ENCODE results near the gene COL26A1. TPM values are rescaled to one million over a fixed set of nuclear protein-coding genes. Genes with fewer than 3 reads are reported as not detected.

COL26A1 gene
- total RNA-seq, 2 experiments from 2014 or later = not detected

DNA sequence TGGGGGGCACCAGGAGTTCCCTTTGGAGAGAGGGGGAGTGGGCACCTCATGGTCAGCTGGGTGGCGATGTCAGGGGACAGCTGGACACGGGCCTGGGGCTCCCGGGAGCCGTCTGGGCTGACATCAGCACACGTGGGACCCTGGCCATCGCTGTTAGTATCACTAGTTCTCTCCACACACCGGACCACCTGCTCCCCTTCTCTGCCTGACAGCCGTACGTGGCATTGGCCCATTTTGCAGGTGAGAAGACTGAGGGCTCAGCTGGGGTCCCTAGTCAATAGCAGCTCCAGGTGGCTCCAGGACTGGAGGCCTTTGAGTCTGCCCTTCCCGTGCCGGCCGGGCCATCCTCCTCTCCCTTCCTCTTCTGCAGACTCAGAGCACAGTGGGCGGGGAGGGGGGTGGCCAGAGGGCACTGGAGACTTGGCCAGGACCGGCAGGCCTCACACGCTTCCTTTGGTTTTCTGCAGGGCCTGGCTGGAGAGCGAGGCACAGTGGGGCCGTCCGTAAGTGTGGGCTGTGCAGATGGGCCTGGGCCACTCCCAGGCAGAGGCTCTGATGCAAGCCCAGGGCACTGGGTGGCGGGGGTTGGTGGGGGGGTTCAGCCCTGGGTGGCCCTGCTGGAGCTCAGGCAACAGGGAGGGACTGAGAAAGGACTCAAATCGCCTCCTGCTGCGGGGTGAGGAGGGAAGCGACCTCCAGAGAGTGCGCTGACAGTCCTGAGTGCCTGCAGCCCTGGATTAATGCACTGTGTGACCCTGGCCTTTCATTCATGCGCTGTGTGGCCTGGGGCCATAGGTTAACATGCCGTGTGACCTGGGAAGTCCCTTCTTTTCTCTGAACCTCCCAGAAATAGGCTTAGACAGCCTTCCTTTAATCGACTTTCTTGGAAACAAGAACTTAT, 188.2 kb downstream of the COL26A1 start:
- TF ChIP-seq, protein P1, sequence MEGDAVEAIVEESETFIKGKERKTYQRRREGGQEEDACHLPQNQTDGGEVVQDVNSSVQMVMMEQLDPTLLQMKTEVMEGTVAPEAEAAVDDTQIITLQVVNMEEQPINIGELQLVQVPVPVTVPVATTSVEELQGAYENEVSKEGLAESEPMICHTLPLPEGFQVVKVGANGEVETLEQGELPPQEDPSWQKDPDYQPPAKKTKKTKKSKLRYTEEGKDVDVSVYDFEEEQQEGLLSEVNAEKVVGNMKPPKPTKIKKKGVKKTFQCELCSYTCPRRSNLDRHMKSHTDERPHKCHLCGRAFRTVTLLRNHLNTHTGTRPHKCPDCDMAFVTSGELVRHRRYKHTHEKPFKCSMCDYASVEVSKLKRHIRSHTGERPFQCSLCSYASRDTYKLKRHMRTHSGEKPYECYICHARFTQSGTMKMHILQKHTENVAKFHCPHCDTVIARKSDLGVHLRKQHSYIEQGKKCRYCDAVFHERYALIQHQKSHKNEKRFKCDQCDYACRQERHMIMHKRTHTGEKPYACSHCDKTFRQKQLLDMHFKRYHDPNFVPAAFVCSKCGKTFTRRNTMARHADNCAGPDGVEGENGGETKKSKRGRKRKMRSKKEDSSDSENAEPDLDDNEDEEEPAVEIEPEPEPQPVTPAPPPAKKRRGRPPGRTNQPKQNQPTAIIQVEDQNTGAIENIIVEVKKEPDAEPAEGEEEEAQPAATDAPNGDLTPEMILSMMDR (IDR thresholded peaks at IDR 0.05) = no peak
- no peak overlapping the region for H3K27ac Mint-ChIP-seq
- CTCF ChIA-PET = no interaction called here
- H3K36me3 Mint-ChIP-seq (ENCODE audit: low read depth) = no peaks in the 10 kb centered on the region
- Histone ChIP-seq H3K4me3 (ENCODE audit: low read length) (no peak overlapping the region), H3K4me1 (ENCODE audit: insufficient read depth, low read length) (no peaks in the 10 kb centered on the region), H3K27me3 (ENCODE audit: control insufficient read depth in 1 of 2, insufficient read depth in 2 of 2, low read length in 2 of 2) (no peaks in the 10 kb centered on the region), H3K27ac (ENCODE audit: low read depth in 1 of 2, low read length in 2 of 2) (no peak overlapping the region), H3K9me3 (ENCODE audit: control insufficient read depth in 1 of 2, insufficient read depth in 1 of 2, low read length in 2 of 2) (peaks cover 0 to 4% of the 10 kb centered on the region in 2 experiments), H3K36me3 (ENCODE audit: insufficient read depth, low read length) (no peaks in the 10 kb centered on the region)
- POLR2A ChIA-PET = no interaction called here
- H3K4me1 Mint-ChIP-seq (ENCODE audit: low read depth) = no peaks in the 10 kb centered on the region
- ATAC-seq (ENCODE audit: poor library complexity) (no peak), DNase-seq (peak in 1 of 14 experiments; percentile 11)
- intact Hi-C loops (cut with DNase I, micrococcal nuclease) = no loop called here
- H3K9me3 Mint-ChIP-seq = no peaks in the 10 kb centered on the region
- no peak overlapping the region for H3K4me3 Mint-ChIP-seq
- no peaks in the 10 kb centered on the region for H3K27me3 Mint-ChIP-seq

DNA sequence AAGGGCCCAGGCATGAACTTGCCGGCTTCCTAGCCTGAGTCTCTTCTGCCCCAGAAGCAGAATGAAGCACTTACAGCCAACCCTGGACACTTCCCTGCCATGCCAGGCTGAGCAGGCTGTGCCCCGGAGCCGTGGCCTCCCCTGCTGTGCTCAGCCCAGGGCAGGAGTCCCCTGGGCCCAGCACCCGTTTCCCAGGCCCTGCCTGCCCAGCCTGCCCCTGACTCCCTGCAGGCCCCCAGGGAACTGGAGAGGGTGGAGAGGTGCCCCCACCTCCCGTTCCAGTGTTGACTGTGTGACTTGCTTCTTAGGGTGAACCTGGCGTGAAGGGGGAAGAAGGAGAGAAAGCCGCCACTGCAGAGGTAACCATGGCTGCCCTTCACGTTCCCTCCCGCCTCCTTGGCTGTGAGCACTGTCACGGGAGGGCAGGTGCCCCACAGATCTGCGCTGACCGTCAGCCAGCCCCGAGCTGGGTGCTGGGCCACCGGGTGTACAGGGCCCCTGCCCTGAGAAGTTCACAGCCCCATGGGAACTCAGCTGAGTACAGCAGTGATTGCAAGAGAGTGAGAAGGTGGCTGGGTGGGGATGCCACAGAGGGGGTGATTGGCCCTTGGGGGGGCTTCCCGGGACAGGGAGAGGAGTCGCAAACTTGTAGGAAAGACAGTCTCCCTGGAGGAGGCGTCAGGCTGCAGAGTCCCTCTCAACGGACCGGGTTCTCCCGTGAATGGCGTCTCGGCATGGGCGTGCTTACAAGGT, 190.5 kb downstream of the COL26A1 start:
- Histone ChIP-seq H3K4me1 (ENCODE audit: insufficient read depth, low read length) (no peaks in the 10 kb centered on the region), H3K27me3 (ENCODE audit: control insufficient read depth in 1 of 2, insufficient read depth in 2 of 2, low read length in 2 of 2) (no peaks in the 10 kb centered on the region), H3K27ac (ENCODE audit: low read depth in 1 of 2, low read length in 2 of 2) (no peak overlapping the region), H3K4me3 (ENCODE audit: low read length) (no peak overlapping the region), H3K9me3 (ENCODE audit: control insufficient read depth in 1 of 2, insufficient read depth in 1 of 2, low read length in 2 of 2) (peaks cover 0 to 4% of the 10 kb centered on the region in 2 experiments), H3K36me3 (ENCODE audit: insufficient read depth, low read length) (no peaks in the 10 kb centered on the region)
- Mint-ChIP-seq H3K27me3 (no peaks in the 10 kb centered on the region), H3K36me3 (ENCODE audit: low read depth) (no peaks in the 10 kb centered on the region), H3K4me3 (no peak overlapping the region), H3K9me3 (no peaks in the 10 kb centered on the region), H3K4me1 (ENCODE audit: low read depth) (no peaks in the 10 kb centered on the region), H3K27ac (no peak overlapping the region)
- CTCF ChIA-PET = no interaction called here
- POLR2A ChIA-PET = no interaction called here
- TF ChIP-seq, protein P1 (IDR thresholded peaks at IDR 0.05) = no peak
- DNase-seq (peak in 1 of 14 experiments; percentile 17), ATAC-seq (ENCODE audit: poor library complexity) (no peak)
- intact Hi-C loops (cut with DNase I, micrococcal nuclease) = no loop called here

DNA sequence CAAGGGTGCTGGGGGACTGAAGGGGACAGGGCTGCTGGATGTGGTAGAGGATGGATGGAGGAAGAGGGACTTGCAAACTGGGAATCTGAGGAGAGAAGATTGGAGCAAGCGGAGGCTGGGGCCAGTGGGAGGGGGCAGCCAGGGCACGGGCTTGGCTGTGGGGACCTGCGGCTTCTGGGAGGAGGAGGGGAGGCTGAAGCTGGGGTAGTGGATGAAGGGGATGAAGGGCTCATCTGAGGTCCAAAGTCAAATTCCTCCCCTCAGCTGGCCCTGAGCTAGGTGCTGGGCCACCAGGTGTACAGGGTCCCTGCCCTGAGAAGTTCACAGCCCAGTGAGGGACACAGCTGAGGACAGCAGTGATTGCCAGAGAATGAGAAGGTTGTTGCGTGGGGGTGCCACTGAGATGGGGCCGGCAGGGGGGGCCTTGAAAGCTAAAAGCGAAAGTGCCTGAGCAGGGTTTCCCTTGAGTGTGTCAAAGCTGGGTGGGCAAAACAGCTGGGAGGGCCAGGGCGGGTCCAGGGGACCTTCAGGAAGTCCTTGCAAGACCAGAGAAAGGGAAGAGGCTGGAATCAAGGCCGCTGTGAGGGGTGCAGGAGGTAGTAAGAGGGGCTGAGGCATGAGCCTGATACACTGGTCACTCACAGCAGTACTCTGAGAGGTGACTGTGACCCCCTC, 191.2 kb downstream of the COL26A1 start:
- peaks cover 0 to 4% of the 10 kb centered on the region in 2 experiments for H3K9me3 ChIP-seq (ENCODE audit: control insufficient read depth in 1 of 2, insufficient read depth in 1 of 2, low read length in 2 of 2)
- Mint-ChIP-seq H3K27me3 (no peaks in the 10 kb centered on the region), H3K27ac (no peak overlapping the region), H3K9me3 (no peaks in the 10 kb centered on the region), H3K4me1 (ENCODE audit: low read depth) (no peaks in the 10 kb centered on the region), H3K4me3 (no peak overlapping the region), H3K36me3 (ENCODE audit: low read depth) (no peaks in the 10 kb centered on the region)
- ATAC-seq (ENCODE audit: poor library complexity) (no peak), DNase-seq (peak in 1 of 14 experiments; percentile 22)
- intact Hi-C loops (cut with DNase I, micrococcal nuclease) = no loop called here
- POLR2A ChIA-PET = no interaction called here
- no peaks in the 10 kb centered on the region for H3K4me1 ChIP-seq (ENCODE audit: insufficient read depth, low read length)
- H3K36me3 ChIP-seq (ENCODE audit: insufficient read depth, low read length) = no peaks in the 10 kb centered on the region
- CTCF ChIA-PET = no interaction called here
- TF ChIP-seq, protein P1 (IDR thresholded peaks at IDR 0.05) = no peak
- H3K27me3 ChIP-seq (ENCODE audit: control insufficient read depth in 1 of 2, insufficient read depth in 2 of 2, low read length in 2 of 2) = no peaks in the 10 kb centered on the region
- no peak overlapping the region for H3K27ac ChIP-seq (ENCODE audit: low read depth in 1 of 2, low read length in 2 of 2)
- H3K4me3 ChIP-seq (ENCODE audit: low read length) = no peak overlapping the region
